AG04449 (cell line): Measurements from ENCODE around the gene ECI1.

ENCODE experiments used
- CTCF ChIA-PET: fragments of 350-600 bp; formaldehyde crosslinking; extraction: SDS; loops from one replicate; lab custom pipeline; 2021; ENCODE audit warnings: antibody characterized with exemption; lab: Yijun Ruan, JAX
- POLR2A ChIA-PET: fragments of 400-600, 350-600 bp; formaldehyde crosslinking; extraction: SDS; loops from one replicate; lab custom pipeline; 2020; ENCODE audit warnings: antibody characterized with exemption, inconsistent platforms; lab: Yijun Ruan, JAX
- DNase-seq: peaks from one replicate; pipeline ENCODE4 v3.0.0-alpha.2; 2010; ENCODE audit warnings: low read depth, low spot score
- H3K4me3 ChIP-seq: 2 replicates; pipeline ENCODE4 v1.5.1; 2011; ENCODE audit warnings: low read depth, mild to moderate bottlenecking, control low read depth, low read length
- CTCF ChIP-seq: IDR thresholded peaks from one replicate; pipeline ENCODE4 v1.5.1; 2011; ENCODE audit warnings: mild to moderate bottlenecking, moderate library complexity, low read length, control low read depth, inconsistent platforms; ENCODE audit not compliant: insufficient read depth; ENCODE audit errors: missing control alignments

Gene ECI1

GRCh38 chr16:2223221-2223941, 28.0 kb downstream of the ECI1 start, which contains the start of gene E4F1:
E4F1 (plus strand) TSS chr16:2223591; CDS start chr16:2223614, 23 bp downstream.
- ChIA-PET POLR2A (interaction anchor here (1.8 kb wide), 1 partner anchor 9 kb away, joined by 6 read pairs; the partner anchor contains the start of gene PGP), CTCF (no interaction called here)
- DNase-seq, result peak; percentile 92
- peak within 1 kb of the TSS; percentile 89 for H3K4me3 ChIP-seq
- no peak for TF ChIP-seq CTCF

- ChIA-PET POLR2A (no interaction called here), CTCF (interaction anchor here (1.0 to 1.2 kb wide), 2 partner anchors 21 to 258 kb away, joined by 3 read pairs; no protein-coding TSS in a partner anchor)
- no peak for DNase-seq
- H3K4me3 ChIP-seq, result no peak overlapping the region
- no peak for TF ChIP-seq CTCF
Measured at GRCh38 chr16:2216330-2216729, 35.1 kb downstream of the ECI1 start.

GRCh38 chr16:2214719-2214968, 36.7 kb downstream of the ECI1 start, which contains the start of gene PGP:
PGP (minus strand) TSS chr16:2214840; CDS start chr16:2214777, 63 bp downstream.
- no peak for DNase-seq
- ChIA-PET CTCF (interaction anchor here (0.9 kb wide), 1 partner anchor 287 kb away, joined by 3 read pairs; no protein-coding TSS in a partner anchor), POLR2A (interaction anchor here (0.8 to 2.6 kb wide), 4 partner anchors 9 to 60 kb away, joined by 6 to 13 read pairs (median 6); partner anchors contain the start of genes E4F1, ECI1 and TRAF7)
- TF ChIP-seq CTCF, result no peak
- H3K4me3 ChIP-seq, result peak within 1 kb of the TSS; percentile 71

GRCh38 chr16:2213817-2214718, 37.3 kb downstream of the ECI1 start:
- CTCF ChIA-PET, result interaction anchor here (0.9 kb wide), 1 partner anchor 287 kb away, joined by 3 read pairs; no protein-coding TSS in a partner anchor
- POLR2A ChIA-PET, result interaction anchor here (0.8 to 2.6 kb wide), 4 partner anchors 8 to 59 kb away, joined by 6 to 13 read pairs (median 6); partner anchors contain the start of genes E4F1, ECI1 and TRAF7
- no peak for DNase-seq

More at GRCh38 chr16:2213817-2214718, 37.3 kb downstream of the ECI1 start:
- peak overlapping the region; percentile 67 for H3K4me3 ChIP-seq
- TF ChIP-seq CTCF, result no peak
